Nucleus accumbens (tissue), 56 donors: ENCODE data around the gene CAPN2.
"Not testable (repeated sequence)": the region's sequence is repeated elsewhere in the genome, so short reads cannot be mapped to it uniquely, and the experiment has no call there.

ENCODE experiments used
- DNase-seq, 56 donors: peaks; one replicate each; lab custom pipeline; 2025; lab: John Stamatoyannopoulos, UW

Gene CAPN2

DNA sequence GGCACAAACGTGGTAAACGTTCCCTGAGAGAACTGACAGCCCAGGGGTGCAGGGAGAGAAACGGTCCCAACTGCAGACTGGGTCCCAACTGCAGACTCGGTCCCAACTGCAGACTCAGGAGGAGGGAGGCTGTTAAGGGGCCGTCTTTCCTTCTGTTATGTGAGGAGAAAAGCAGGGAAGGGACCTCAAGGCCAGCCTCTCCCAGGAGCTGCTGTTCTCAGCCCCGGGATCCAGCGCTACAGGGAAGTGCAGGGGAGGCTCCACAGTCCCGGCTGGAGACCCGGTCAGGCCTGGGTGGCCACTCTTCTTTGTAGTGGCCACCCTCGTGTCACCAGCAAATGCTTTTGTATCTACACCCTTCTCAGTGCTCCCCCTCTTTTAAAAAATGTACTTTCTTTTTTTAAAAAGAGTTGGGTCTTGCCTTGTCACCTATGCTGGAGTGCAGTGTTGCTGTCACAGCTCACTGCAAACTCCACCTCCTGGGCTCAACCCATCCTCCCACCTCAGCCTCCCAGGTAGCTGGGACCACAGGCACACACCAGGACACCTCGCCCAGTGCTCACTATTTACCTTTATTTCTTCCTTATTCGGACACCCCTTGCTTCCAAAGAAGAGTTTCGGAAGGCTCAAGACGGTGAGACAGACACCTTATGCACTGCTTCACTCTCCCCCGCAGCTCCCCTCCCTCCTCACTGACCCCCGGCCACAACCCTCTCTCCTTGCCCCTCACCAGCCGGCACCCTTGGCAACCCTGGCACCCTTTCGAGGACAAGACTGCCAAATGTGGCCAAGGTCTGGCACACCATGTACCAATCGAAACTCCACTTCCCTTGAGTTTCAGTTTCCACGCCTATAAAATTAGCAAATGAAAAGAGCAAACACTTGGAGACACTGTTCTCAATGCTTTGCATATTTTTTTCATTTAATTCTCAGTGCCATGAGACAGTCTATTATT is 21.8 kb downstream of the CAPN2 start:
- DNase-seq: peak in 37 of 56 donors; percentile 7 to 71 (median 37)

DNA sequence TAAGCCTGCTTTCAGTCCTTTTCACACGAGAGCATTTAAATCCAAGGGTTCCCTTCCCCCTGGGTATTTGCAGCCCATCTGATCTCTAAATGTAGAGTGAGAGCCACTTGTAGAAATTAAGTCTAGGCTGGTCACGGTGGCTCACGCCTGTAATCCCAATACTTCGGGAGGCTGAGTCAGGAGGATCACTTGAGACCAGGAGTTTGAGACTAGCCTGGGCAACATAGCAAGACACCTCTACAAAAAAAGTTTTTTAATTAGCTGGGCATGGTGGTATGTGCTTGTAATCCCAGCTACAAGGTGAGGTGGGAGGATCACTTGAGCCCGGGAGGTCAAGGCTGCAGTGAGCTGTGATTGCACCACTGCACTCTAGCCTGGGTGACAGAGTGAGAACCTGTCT is 24.3 kb downstream of the CAPN2 start:
- DNase-seq: not testable (repeated sequence)

DNA sequence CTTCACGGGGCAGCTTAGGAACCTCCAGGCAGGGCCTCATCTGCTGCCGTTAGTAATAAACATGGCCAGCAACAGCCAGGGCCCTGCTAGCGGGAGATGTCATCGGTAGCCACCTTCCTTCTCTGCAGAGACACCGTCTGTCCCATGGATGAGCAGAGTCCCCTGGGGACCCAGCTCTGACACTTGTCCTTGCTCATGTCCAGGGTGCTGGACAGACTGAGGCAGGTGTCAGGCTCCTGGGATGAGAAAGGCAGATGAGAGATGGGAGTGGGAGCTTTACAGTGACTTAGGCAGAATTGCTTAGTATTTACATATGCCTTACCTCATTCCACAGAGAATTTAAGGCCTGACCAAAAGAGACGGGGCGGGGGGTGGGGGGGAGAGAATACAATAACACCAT is 25.0 kb downstream of the CAPN2 start:
- DNase-seq: no peak

DNA sequence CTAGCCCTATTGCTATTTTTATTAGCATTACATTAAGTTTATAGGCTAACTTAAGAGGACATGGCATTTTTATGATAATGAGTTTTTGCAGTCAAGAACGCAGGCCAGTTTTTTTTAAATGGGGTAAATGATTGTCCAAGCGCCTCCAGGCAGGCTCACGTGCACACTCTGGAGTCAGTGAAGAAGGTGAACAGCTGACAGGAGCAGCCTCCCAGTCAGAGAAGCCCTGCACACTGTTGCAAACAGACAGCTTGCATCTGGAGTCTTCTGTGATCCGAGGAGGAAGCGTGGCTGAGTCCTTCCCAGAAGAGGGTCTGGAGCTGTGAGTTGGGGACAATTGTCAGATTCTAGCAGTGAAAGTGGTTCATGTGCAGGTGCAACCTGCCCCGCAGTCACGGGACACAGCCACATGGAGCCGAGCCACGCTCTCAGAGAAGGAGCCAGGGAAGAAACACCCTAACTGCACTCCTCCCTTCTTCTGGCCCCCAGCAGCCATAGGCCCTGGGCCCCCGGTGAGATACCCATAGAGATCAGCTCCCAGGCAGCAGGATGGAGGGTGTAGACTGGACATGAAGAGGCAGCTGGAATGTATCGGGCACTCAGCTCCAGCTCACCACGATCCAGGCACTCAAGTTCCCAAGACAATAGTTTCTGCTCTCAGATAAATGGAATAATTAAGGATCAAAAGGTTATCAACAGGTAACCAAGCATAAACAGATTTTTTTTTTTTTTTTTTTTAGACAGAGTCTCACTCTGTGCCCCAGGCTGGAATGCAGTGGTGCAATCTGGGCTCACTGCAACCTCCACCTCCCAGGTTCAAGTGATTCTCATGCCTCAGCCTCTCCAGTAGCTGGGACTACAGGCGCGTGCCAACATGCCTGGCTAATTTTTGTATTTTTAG is 26.4 kb downstream of the CAPN2 start:
- no peak for DNase-seq

DNA sequence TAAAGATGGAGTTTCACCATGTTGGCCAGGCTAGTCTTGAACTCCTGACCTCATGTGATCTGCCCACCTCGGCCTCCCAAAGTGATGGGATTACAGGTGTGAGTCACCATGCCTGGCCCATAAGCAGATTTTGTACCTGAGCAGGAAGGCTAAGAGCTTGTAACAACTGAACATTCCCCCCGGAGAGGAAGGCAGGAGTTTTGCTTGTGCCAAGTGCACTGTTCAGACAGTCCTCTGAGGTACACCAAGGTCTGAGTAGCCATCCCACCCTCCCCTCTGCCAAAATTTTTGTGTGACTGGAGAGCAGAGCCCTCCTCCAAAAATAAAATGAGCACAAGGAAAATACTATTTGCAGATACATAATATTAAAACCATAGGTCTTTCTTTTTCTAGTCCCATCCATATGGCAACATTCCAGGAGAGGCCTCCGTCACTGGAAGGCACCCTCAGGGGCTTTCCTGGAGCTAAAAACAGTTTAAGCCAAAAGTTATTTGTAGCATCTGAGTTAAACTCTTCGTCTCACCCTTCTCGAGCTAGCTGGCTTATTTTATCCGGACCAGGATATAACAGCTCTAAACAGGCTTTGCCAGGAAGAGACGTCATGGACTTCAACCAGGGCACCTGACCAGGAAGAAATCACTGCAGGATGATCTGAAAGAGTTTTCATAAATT is 27.2 kb downstream of the CAPN2 start:
- no peak for DNase-seq

DNA sequence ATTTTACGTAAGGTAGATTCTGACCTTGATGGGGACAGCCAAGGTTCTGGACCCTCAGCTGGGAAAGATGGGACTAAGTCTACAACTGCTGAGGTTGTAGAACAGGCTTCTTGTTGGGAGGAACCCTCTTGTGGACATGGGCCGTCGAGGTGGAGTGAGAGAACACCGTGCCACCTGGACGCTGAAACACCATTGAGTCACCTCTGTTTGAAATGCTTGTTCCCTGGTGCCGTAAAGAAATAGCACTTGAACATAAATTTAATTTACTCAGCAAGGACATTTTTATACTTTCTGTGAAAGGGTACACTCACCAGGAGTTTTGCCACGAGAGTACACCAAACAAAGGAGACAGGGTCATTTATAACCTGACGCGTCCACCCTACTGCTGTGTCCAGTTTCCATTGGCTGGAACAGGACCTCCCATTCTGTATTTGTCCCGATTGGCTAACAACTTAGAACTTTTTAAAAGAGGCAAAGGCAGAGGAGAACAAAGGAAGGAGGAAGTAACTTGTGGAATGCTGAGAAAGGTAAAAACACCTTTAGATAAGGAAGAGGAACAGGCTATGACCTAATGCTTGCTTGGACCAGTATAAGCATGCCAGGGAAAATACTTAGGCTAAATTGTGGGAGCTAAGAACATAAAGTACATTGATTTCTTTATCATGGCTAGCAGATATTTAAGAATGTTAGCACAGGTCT is 27.8 kb downstream of the CAPN2 start:
- DNase-seq: not testable (repeated sequence)

DNA sequence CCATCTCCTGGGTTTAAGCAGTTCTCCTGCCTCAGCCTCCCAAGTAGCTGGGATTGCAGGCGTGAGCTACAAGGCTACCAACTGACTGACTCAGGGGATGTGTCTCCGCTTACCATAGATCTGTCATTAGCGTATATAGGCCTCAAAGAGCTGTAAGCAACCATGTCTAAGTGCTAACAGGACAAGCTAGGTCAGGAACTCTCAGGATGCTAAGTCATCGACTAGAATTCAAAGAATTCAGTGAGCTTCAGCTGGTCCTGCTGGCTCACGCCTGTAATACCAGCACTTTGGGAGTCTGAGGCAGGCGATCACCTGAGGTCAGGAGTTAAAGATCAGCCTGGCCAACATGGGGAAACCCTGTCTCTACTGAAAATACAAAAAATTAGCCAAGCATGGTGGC is 29.5 kb downstream of the CAPN2 start:
- no peak for DNase-seq

DNA sequence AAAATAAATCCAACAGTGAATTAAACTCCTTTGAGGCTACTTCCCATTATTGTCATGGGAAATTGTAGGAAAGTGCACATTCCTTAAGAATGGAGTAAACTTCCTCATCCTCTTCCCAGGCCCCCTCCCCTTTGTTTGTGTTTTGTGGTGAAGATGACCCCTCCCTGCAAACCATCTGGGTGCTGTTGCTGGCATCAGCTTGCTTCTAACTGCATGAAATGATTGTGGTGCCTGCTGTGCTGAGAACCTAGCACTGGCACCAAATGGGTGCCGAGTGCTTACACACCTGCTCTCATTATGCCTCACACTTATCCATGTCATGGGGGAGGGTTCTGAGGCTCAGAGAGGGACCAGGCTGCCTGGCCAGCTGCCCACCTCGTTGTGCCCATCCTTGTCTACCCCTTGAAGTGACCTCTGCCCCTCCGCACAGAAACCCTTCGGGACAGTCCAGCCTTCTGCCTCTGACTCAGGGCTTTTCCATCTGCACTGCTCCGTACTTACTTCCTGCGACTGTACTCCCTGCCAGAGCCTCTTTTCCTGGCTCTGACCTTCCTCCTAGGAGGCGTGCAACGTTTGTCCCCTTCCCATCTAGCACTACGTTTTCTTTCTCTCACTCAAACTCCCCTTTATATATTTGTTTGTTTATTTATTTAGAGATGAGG is 30.6 kb downstream of the CAPN2 start:
- no peak for DNase-seq

DNA sequence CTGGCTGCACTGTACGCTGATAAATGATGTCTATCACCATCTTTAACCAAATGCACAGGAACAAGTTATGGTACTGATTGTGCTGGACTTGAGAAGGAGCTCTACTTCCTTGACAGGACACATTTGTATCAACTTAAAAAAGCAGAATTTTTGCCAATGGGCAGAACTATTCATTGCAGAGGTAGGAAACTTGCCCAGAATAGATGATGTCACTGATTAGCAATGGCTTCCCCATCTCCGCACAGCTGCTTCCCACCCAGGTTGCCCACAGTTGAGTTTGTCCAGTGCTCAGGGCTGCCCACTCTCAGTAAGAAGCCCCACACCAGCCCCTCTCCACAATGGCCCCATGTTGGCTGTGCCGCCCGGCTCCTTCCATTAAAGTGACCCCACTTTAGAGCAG is 33.4 kb downstream of the CAPN2 start:
- DNase-seq: no peak

DNA sequence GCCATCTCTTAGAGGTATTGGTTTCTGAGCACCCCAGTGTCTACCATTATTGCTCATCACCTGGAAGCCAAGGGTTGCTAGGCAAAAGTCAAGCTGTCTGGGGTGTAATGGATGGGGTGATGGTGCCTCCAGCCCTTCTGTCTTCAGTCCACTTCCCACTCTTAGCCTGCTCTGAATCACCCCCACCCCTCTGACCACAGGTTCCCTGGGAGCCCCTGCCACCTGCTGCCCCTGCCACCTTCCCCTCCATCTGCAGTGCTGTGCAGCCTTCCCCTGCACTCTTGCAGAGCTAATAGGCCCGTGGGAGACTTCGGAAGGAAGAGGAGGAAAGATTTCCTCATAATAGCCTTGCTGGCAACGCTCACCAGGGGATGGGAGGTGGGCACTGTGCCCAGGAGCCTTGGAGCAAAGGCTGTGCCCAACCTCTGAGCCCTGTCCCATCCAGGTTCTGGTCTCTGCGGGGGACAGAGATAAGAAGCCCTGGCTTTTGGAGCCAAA is 35.5 kb downstream of the CAPN2 start:
- peak in 8 of 56 donors; percentile 6 to 29 (median 12) for DNase-seq

DNA sequence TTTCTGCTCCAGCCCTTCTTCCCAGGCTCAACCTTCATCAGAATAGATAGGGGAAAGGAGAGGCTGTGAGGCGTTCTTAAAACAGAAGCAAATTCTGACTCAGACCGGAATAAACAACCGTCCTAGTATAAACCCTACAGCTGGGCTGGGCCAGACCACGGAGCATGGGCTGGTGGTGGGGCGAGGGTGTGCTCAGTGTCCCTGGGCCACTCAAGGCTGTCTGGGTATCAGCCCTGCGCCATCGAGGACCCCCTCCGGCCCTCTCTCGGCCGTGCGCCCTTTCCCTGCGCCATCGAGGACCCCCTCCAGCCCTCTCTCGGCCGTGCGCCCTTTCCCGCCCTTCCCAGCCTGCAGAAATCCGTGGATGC is 36.0 kb downstream of the CAPN2 start:
- DNase-seq: peak in 1 of 56 donors; percentile 37

DNA sequence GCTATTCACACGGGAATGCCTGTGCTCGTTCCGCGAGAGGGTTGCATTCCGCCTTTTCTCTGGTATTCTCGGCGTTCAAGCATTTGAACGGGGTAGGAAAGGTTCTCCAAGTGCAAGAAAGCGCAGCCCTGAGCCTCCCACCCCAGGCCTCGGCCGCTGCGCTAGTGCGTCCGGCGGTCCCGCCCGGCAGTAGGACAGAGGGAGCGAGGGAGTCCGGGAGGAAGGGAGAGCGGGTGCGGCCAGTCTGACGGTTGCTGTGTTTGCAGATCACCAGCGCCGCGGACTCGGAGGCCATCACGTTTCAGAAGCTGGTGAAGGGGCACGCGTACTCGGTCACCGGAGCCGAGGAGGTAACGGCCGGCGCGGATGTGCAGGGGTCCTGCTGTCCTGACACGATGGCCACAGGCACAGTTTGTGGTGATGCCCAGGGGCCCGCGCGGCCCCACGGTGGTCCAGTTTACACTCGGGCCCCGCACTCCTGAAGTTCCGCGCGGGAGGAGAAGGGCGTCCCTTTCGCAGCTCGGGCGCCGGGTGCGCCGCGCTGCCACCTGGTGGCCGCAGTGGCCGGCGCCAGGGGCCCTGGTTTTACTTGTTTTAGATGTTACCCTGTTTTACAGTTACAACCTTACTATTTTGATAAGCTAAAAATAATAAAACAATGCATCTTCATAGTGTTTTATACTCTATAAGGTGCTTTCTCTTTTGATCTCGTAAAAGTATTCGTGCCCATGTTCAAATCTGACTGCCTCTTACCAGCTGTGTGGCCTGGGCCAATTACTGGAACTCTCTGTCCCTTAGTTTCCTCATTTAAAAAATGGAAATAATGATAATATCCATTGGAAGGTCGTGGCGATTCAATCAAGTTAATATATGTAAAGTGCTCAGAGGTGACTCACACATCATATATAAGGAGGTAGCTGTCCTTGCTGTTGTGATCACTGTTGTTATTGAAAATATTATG is 36.7 kb downstream of the CAPN2 start:
- peak in 36 of 56 donors; percentile 14 to 76 (median 44) for DNase-seq

DNA sequence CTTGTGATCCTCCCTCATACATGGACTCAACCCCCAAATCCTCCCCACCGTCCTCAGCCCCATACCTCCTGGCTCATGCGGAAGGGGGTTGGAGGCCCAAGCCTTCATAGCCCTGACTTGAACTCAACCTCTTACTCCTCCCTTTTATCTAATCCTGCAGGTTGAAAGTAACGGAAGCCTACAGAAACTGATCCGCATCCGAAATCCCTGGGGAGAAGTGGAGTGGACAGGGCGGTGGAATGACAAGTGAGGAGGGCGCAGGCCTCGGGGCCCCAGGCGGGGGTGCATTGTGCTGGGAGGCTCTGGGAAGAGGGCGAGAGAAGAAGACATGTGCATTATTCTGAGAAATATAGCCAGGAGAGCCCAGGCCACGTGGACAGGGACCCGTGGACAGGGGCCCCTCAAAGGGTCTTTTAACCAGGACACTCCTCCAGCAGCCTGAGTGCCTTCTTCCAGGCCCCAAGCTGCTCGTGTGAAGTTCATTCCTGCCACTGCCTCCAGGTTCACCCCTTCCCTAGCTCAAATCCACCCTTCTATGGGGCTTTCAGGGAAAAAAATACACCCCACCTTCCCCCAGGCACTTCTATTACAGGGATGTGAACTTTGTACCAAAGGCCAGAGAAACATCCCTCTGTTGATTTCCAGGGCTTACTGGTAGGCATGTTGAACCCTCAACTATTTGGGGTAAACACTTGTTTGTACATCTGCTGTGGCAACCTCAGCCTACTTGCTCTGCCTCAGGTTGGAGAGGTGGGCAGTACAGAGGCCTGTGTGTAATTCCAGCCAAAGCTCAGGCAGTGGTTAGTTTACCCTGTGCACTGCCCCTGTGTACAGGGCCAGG is 38.6 kb downstream of the CAPN2 start:
- no peak for DNase-seq

DNA sequence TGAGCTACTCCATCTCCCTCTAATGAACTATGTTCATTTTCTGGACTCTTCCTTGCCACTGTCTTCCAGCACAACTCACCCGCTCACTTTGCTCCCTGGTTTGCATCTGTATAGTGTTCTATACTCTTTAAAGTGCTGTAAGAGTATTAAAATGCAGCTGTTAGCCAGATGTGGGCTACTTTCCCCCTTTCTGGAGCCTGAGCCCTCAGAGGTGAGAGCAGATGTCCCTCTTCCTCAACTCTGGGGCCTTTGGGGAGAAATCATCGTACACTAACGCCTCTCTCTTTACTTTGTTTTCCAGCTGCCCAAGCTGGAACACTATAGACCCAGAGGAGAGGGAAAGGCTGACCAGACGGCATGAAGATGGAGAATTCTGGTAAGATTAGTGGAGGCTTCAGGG is 39.4 kb downstream of the CAPN2 start:
- no peak for DNase-seq

DNA sequence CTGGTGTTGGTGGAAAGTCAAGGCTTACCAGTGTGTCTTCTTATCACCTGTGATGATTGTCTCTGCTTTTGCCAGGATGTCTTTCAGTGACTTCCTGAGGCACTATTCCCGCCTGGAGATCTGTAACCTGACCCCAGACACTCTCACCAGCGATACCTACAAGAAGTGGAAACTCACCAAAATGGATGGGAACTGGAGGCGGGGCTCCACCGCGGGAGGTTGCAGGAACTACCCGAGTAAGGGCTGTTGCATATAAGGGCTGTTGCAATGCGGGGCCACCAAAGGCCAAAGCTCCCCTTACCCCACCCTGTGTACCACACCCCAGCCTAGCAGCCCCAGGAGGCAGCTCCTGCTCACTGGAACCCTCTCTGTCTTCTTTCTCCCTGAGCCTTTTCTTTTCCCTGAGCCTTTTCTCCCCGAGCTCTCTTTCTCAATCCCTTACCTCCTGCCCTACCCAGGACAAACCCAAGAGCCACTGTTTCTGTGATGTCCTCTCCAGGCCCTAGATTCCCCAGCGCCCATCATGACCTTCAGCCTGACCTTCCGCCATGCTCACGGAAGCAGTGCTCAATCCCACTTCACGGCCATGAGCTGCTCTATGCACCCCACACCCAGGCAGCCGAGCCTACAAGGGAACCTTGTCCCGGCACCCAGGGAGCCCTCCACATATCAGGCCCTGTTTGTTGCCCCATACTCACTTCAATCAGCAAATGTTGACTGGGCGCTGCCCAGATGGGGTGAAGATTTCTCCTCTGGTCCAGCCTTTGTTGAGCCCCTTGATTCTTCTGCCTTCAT is 40.6 kb downstream of the CAPN2 start:
- DNase-seq: no peak

DNA sequence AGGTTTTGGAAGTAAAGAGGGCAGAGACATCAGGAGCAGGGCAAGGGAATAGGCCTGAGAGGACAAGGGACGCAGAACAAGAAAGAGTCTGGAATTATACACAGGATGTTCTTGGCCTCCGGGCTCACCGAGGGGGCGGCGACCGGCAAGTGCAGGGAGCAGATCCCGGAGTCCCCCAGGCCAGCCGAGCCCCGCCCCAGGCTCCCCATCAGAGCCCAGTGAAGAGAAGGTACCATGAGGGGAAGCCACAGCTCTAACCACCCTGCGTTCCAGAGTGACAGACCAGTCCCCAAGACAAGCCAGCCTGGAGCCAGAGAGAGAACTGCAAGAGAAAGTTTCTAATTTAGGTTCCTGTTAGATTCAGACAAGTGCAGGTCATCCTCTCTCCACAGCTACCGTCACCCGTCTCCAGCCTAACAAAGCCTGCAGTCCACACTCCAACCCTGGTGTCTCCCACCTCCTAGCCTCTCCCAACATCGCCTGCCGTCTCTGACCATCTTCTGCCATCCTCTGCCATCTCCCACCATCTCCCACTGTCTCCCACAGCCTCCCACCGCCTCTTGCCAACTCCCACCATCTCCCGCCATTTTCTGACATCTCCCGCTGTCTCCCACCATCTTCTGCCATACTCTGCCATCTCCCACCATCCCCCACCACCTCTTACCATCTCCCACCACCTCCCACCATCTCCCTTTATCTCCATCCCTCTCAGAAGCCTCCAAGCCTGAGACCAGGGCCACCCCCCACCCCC is 42.5 kb downstream of the CAPN2 start:
- DNase-seq: no peak
